Fibroblast of peridontal ligament (primary cell): ENCODE data around the gene BICDL1.

Experiments used
- DNase-seq: peaks from one replicate; pipeline ENCODE4 v3.0.0-alpha.2; 2010; ENCODE audit errors: extremely low read depth

Gene BICDL1

DNA sequence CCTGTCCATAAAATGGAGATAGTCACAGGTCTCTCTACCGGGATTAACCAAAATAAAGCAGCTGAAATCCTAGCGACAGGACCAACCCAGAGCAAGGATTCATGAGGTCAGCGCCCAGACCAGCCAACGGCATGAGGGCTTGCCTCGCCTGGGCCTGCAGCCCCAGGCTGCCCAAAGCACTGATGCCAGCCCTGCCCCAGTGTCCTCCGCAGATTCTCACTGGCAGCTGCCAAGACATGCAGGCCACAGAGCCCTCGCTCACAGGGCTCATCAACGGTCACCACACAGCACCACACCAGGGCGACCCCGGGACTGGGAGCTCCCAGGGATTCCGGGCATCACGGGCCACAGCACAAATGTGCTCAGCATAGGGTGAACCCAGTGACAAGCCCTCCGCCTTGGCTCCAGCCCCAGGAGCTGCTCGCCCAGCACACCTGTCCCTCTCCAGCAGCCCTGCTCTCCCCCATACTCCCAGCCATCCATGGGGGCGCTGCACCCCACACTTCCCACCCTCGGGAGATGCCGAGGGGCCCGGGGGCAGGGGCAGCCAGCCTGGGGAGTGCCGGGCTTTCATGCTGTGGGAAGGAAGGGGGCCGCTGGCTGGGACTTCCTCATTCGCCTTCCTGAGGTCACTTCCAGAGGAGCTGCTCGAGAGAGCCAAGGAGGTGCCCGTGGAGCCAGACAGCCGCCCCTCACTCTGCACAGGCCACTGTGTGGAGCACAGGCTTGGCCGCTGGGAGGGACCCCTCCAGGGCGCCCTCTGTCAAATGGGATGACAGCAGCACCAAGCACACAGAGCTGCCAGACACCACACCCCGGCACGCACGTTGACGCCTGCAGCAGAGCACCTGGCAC lies 113.4 kb downstream of the BICDL1 start:
- DNase-seq, result no peak

DNA sequence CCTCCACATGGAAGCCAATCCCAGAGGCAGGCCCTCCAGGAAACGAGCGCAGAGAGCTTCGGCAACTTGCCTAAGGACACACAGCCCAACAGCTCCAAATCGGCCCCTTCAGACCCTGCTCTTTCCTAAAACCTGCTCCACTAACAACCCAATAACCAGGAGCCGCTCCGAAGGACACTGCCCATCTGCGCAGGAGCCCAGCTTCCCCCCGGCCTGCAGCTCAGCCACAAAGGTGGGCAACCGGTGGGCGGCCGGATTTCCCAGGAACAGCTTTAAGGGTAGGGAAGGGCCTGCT lies 114.0 kb downstream of the BICDL1 start:
- no peak for DNase-seq

DNA sequence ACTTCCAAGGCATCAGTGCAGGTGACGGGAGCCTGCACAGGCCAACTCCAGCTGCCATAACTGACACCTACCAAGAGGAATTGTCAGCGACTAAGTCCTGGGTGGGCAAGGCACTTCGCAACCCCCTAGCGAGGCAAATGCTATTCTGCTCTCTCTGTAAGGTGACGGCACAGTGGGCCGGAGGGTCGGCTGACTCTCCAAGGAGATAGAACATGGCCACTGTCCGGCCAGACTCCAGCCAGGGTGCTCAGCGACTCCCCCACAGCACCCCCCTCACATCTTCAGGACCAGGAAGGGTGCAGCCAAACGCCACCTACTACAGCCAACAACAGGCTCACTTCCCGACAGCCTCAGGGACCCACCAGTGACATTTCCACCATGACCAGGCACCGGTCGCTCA lies 114.3 kb downstream of the BICDL1 start:
- DNase-seq, result no peak

DNA sequence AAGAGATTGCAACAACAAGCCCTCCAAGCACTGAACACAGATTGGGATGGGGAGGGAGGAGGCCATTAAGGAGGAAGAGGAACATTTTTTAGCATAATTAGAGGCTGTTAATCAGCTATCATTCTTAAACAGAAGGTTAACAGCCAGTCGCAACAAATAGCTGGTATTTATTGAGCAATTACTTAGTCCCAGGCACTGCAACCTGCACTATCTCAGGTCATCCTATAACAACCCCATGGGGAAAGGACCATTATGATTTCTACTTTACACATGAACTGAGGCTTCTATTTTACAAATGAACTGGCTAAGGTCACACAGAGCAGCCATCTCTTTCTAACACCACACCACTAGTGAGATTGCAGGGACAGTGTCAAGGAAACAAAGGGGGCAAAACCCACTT lies 117.1 kb downstream of the BICDL1 start:
- no peak for DNase-seq

DNA sequence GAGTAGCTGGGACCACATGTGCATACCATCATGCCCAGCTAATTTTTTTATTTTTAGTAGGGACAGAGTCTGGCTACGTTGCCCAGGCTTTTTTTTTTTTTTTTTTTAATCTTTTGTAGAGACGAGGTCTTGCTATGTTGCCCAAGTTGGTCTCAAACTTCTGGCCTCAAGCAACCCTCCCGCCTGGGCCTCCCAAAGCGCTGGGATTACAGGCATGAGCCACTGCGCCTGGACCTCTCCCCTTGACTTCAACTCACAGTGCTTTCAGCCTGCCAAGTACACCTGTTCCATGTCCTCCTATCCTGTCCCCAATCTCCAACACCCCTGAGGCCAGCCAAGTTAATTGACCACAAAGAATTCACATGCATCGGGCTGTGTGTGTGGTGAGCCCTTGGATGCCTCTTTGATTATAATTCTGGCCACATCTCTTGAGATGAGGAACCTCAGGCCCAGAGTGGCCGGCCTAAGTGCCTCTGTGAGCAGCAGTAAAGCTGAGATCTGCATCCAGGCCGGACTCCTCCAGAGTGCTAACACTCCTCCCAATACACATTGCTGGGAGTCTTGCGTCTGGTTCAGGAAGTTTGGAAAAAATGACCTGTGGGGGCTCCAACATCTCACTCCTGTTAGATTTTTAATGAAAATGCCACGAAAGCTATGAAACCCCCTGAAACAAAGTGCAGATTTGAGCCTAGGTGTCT lies 120.7 kb downstream of the BICDL1 start:
- DNase-seq, result no peak

DNA sequence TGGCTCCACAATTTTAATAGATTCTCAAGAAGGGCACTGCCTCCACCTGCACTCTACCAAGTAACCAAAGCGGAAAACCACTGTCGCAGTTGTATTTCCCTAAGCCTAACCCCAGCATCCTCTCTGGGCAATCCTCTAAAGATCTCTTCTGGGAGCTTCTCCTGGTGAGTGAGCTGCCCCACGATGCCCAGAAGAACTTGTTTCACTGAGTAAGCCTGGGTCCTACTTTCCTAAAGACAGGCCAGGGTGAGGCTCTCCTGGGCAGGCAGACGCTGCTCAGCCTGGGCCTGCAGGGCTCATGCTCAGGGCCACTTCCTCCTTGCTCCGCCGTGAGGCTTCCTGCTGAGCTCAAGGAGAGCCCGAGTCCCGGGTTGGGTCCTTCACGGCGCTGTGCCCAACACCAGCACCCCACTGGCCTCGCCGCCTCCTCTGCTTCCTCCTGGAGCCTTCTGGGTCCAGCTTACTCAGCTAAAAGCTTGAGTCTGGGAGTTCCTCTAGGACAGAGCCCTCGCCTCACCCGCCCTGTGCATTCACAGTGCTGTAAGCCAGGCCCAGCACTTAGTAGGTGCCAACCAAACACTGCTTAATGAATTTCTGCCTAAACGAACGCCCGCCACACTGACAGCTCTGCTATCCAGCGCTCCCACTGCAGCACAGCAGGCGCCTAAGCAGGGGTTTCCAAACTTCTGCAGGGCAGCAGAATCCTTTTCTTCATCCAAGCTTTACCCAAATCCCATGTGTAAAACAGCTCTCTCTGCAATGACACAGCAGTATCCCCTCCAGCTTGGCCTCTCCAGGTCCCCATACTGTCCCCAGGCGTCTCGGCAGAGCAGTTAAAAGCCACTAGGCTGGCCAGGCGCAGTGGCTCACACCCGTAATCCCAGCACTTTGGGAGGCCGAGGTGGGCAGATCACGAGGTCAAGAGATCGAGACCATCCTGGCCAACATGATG lies 121.8 kb downstream of the BICDL1 start:
- no peak for DNase-seq

DNA sequence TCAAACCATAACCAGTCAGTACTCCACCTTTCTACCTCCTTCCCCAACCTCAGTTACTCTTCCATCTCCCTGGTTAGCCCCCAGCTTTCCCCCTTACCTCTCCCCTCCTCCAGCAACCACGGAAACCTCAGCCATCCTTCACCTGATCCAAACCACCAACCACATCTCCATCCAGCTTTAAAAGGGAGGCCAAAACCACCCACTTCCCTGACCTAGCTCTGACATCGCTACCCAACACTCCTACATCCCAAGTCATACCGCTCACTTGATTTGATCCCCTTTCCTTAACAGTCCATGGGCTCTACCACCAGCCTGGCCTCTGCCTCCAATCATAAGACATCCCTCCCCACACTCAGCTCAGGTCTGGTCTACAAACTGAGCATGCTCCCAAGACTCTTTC lies 126.0 kb downstream of the BICDL1 start:
- DNase-seq, result no peak

DNA sequence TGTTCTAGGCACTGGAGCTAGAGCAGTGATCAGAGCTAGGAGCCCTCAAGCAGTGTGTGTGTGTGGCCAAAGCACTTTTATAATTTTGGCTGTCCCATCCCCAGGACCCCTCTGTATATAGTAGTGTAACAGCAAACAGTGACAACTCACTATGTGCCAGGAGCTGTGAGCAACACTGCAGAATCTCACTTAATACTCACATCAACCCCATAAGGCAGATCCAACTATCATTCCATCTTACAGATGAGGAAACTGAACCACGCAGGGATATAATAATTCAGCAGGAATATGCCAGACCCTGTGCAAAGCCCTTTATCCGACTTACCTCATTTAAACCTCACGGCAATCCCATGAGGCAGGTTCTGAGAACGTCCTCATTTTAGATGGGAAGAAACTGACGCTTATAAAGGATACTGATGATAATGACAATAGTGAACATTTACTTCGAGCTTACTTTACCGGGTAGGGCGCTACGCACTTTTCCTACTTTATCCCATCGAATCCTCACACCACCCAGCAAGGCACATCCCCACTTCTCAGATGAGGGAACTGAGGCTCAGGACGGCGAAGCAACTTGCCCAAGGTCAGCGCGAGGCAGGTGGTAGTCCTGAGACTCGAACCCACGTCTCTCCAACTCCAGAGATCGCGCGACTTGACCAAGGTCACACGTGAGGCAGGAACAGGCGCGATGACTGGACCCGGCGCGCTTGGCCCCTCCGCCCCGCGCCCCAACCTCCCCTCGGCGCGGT lies 126.8 kb downstream of the BICDL1 start:
- DNase-seq, result peak; percentile 38

DNA sequence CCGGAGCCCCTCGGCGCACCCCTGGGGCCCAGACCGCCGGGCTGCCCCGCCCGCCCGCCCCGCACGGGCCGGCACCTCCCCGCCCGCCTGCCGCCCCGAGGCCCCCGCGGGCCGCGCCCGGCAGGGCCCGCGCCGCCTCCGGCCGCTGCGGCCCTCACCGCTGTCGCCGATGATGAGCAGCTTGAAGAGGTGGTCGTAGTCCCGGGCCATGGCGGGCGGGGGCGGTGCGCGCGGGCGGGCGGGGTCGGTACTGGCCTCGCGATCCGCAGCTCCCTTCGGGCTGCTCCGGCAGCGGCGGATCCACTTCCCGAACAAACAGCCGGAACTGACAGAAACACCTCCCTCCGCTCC lies 127.4 kb downstream of the BICDL1 start, which contains the start of gene RAB35:
Gene RAB35, minus strand, starts transcription at position 313 of the 351 bp plus-strand sequence. Its CDS starts 103 bp downstream, at position 210.
- no peak for DNase-seq

DNA sequence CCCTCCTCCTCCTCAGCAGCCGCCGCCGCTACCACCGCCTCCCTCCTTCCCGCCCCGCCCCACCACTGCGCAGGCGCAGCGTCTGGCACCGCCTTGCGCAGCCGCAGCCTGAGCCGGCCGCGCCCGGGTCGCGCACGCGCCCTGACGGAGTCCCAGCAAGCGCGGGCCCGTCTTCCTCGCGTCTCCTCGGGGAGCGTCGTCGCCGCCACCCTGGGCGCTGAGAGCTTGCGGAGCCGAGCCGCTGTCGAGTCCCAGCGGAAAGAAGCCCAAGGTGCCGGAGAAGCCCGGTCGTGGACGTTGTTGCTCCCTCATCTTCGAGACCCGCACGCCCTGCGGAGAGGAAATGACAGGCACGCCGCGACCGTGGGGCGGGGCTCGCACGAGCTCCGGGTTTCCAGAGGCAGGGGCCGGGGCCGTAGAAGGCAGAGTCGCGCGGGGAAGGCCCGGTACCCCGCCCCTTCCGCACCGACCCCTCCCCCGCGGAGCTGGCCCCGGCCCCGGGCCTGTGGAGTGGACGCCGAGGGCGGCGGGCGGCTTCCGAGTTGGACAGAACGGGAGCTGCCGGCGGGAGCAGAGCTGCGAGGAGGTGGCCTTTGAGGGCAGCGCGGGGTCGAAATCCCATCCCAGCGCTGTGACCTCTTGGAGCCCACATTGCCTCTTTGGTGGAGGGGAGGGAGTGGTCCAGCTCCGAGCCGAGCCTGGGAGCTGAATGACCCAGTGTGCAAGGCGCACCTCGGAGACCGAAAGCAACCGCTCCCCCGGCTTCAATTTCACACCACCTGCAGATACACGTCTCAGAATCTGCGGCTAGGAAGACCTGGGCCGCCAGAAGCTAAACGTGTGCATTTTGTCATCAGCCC lies 128.0 kb downstream of the BICDL1 start:
- peak; percentile 84 for DNase-seq

DNA sequence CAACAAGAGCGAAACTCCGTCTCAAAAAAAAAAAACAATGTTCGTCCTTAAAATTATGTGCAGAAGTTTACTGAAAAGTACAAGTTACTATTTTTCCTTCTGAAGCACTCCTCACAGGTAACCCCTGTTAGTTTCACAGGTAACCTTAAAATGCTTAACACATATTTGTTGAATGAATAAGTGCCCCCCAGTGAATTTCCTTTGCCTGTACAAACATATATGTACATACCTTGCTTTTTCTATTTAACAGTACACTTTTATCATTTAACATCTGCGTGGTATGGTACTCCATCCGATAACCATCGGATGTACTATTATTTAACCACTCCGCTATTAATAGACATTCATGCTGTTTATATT lies 128.9 kb downstream of the BICDL1 start:
- DNase-seq, result no peak

DNA sequence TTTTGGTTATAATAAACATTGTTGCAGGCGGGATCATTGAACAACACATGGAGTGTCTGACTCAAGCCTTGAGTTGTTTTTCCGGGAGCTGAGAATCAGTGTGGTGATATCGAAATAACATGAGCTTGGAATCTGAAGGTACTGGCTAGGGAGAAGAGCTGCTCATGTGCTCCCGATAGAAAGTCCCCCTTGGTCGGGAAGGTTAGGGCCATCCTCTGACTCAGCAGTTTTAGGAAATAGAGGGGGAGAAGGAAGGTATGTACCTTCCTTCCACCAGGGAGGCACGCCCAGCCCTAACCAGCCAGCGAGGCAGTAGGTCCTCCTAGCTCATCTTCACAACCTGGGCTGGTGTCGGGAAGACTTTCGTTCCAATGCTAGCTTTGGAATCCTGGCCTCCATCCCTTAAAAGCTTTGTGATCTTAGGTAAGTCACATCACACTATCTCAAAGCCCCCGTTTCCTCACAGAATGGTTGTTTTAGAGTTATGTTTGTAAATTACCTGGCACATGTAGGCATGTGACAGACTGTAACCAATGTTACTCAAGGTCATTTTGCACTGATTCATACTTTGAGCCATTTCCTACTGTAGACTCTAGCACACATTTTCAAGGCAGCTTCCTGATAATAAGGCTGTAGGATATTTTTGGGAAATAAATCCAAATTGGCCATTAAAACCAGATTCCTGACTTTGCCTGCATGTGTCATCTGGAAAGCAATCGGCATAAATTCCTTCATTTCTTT lies 129.5 kb downstream of the BICDL1 start:
- peak; percentile 38 for DNase-seq

DNA sequence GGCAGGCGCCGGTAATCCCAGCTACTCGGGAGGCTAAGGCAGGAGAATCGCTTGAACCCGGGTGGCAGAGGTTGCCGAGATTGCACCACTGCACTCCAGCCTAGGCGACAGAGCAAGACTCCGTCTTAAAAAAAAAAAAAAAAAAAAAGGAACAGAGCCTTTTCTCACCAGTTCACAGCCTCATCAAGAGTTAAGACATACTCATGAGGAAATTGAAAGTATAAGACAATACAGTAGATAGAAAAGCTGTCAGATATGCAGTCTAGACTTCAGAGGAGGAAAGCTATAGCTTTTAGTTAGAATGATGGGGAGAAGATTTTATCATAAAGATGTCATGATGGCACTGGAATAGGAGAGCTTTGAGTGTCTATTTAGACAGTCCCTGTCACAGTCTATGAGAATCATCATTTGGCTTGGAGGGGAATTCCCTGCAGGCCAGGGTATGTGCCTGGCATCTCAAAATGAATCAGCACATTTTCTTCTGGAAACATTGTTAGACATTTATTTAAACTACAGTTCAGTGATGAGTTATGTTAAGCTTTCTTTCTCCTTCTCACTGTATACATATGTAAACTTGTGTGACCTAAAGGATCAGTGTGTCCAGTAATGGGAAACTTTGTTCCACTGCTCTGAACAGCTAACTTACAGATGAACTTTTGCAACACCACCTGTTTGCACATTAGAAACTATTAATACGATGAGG lies 130.4 kb downstream of the BICDL1 start:
- peak; percentile 52 for DNase-seq

DNA sequence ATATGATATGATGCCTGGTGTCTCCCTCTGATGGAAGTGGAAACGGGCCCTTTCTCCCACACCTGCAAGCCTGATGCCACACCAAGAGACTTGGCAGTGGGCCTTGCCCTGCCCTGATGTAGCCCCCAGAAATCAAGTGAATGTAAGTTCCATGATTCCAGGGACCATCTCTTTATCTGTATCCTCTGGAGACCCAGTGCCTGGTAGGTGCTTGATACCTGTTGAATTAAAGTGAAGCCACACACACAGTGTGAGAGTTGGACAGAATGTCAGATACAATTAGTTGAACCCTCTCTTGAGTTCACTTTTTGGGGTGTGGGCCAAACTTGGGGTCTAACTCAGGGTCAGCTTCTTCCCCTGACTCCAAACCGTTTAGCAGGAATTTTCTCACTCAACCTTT lies 132.3 kb downstream of the BICDL1 start:
- DNase-seq, result no peak

DNA sequence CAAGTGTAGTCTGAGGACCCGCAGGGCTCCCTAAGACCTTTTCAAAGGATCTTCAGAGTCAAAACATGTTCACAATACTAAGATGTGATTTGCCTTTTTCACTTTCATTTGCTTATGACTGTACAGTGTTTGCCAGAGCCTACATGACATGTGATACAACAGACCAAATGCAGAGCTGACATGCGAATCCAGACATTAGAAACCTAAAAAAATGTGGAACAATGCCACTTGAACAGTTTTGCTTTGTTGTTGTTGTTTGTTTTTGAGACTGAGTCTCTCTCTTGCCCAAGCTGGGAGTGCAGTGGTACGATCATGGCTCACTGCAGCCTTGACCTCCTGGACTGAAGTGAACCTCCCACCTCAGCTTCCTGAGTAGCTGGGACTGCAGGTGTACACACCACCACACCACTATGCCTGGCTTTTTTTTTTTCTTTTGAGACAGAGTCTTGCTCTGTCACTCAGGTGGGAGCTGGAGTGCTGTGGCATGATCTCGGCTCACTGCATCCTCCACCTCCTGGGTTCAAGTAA lies 132.8 kb downstream of the BICDL1 start:
- peak; percentile 38 for DNase-seq

DNA sequence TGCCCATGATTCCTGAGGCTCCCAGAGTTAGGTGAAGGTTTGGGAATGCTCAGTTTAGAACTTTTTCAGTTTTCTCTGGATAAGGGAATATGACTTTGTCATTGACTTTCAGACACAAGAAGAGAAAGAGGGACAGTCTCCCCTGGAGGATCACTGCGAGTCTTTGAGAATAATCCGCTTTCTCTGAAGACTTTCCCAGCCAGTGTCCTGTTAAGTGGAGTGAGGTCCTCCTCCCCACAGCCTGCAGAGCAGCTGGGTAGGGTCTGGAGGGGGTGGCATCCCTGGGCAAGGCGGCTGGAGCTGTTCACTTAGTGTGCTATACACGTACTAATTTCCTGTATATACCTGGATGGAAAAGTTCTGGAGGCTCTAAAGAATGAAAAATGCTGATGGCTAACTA lies 136.0 kb downstream of the BICDL1 start:
- DNase-seq, result no peak

DNA sequence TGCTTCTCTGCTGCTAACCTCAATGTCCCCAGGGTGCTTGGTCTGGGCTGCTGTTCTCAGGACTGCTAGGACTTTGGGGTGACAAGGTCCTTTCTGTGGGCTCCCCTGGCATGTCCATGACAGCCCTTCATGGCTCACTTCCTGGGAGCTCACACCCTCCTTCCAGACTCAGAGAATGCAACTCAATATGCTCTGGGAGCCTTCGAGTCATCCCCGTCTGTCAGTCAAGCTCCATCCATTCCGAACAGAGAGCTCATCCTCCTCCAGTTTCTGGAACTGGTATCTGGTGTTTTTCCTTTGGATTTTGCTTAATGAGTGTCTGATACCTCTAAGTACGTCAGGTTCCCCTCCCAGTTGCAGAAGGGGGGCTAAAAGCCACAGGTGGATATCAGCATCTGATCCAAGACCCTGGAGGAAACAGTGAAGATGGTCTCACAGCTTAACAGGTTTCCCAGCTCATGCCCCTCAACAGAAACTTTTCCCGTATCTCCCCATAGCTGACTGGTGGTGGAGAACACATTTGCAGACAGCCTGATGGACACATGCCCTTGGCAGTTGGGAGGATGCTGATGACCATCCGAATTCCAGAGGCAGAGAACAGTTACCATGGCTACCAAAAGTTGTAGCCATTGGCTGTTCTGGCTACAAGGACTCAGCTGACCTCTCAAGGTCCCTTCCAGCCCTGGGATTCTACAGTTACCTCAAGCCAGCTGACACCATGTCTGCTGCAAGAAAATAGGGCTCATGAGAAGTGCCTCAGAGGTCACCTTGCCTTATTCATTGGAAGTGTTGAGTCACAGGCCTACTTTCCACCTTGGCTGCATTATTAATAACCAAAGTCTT lies 137.0 kb downstream of the BICDL1 start:
- DNase-seq, result peak; percentile 8

DNA sequence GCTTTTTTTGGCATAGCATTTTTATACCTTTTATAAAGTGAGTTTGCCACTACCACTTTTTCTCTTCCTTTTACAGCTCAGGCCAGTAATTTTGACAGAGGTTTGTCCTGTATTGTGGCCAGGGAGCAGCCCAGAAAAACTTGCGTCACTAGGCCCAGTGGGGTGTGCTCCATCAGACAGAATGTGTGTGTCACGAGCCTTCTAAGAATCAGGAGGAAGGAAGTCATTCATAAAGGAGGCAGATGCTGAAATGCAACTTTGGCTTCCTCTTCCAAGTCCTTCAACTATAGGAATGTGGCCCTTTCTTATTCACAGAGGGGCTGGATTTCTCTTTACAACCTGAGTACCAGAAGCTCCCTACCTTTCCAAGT lies 137.6 kb downstream of the BICDL1 start:
- DNase-seq, result no peak
